HCT116 (cell line): ENCODE measurements around the gene GNAS-AS1.

Experiments
- ATF3 ChIP-seq: IDR thresholded peaks from 2 replicates; pipeline ENCODE4 v1.6.1; 2012
- CEBPB ChIP-seq: IDR thresholded peaks from 2 replicates; pipeline ENCODE4 v1.6.1; 2012; ENCODE audit warnings: low read depth
- CTCF ChIP-seq, 3 experiments: fragments of 200-600 bp in 1 of 3; sonication (generic) in 1 of 3; IDR thresholded peaks in 2 of 3; conservative IDR thresholded peaks in 1 of 3; 2 replicates each; pipeline ENCODE4 v1.5.1; 2012 to 2017; ENCODE audit warnings: low read depth in 2 of 3, low read length in 2 of 3, antibody characterized with exemption in 1 of 3, borderline replicate concordance in 1 of 3, control low read depth in 1 of 3, mild to moderate bottlenecking in 1 of 3, mixed read lengths in 1 of 3, mixed run types in 1 of 3, moderate library complexity in 1 of 3; ENCODE audit not compliant: insufficient read depth in 1 of 3
- EZH2 ChIP-seq: fragments of 200-600 bp; sonication (generic); IDR thresholded peaks from 2 replicates; pipeline ENCODE4 v1.6.1; 2017; ENCODE audit warnings: antibody characterized with exemption, mixed run types
- EZH2phosphoT487 ChIP-seq: fragments of 200-600 bp; IDR thresholded peaks from 2 replicates; pipeline ENCODE4 v1.6.1; 2018; ENCODE audit warnings: antibody characterized with exemption, borderline replicate concordance
- JUND ChIP-seq: IDR thresholded peaks from 2 replicates; pipeline ENCODE4 v1.6.1; 2012
- POLR2A ChIP-seq: IDR thresholded peaks from 2 replicates; pipeline ENCODE4 v1.7.0; 2011; ENCODE audit warnings: borderline replicate concordance; ENCODE audit not compliant: insufficient read depth, insufficient read length; ENCODE audit errors: extremely low read depth
- POLR2AphosphoS5 ChIP-seq: IDR thresholded peaks from 2 replicates; pipeline ENCODE4 v1.6.1; 2011; ENCODE audit warnings: mild to moderate bottlenecking, low read depth, low read length, moderate library complexity
- REST ChIP-seq: IDR thresholded peaks from 2 replicates; pipeline ENCODE4 v1.6.1; 2012; ENCODE audit warnings: low read depth
- YY1 ChIP-seq: IDR thresholded peaks from 2 replicates; pipeline ENCODE4 v1.6.1; 2011; ENCODE audit warnings: low read length, low read depth, moderate library complexity, mild to moderate bottlenecking; ENCODE audit not compliant: insufficient replicate concordance; ENCODE audit errors: extremely low read depth

DNA sequence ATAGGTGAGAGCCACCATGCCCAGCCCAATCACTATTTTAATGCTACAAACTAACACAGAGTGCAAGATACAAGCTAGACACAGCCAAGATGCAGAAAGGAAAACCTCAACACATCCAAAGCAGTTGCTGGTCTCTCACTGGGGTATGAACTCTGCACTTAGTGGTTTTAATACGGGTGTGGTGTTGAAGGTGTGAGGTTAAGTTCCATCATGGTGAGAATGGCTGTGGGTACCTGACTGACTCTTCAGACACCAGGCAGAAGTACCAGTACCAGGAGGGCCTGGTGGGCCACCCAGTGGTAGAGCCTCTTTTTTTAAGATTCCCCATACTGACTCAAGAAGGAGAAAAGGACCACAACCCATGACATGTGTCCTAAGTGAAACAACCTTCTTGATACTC lies 13.0 kb downstream of the GNAS-AS1 start:
- no peak for TF ChIP-seq REST
- TF ChIP-seq CTCF (IDR thresholded peaks at IDR 0.05 in 2 of 3, conservative IDR thresholded peaks at IDR 0.05 in 1 of 3; ENCODE audit: borderline replicate concordance in 1 of 3, insufficient read depth in 1 of 3, low read depth in 2 of 3, low read length in 2 of 3) = no peak
- TF ChIP-seq CEBPB = no peak
- TF ChIP-seq POLR2AphosphoS5 = no peak
- TF ChIP-seq EZH2 = no peak
- TF ChIP-seq ATF3 = no peak
- TF ChIP-seq EZH2phosphoT487 = no peak
- TF ChIP-seq JUND = no peak
- TF ChIP-seq POLR2A = no peak
- no peak for TF ChIP-seq YY1
